KOPT-K1 (cell line): Measurements from ENCODE around the gene JAML.

Experiments used
- H3K27ac ChIP-seq: fragments of 200-600 bp; sonication (generic); 2 replicates; pipeline ENCODE4 v1.5.1; 2016; ENCODE audit warnings: antibody characterized with exemption, mild to moderate bottlenecking, low read depth, low read length; ENCODE audit not compliant: poor library complexity, severe bottlenecking
- H3K36me3 ChIP-seq: fragments of 200-600 bp; sonication (generic); 2 replicates; pipeline ENCODE4 v1.5.1; 2017; ENCODE audit warnings: antibody characterized with exemption, mild to moderate bottlenecking, low read length, moderate library complexity; ENCODE audit not compliant: insufficient read depth
- H3K9me3 ChIP-seq: fragments of 200-600 bp; sonication (generic); 2 replicates; pipeline ENCODE4 v1.5.1; 2017; ENCODE audit warnings: antibody characterized with exemption, low read length, mild to moderate bottlenecking; ENCODE audit not compliant: insufficient read depth, poor library complexity, severe bottlenecking

Gene JAML

DNA sequence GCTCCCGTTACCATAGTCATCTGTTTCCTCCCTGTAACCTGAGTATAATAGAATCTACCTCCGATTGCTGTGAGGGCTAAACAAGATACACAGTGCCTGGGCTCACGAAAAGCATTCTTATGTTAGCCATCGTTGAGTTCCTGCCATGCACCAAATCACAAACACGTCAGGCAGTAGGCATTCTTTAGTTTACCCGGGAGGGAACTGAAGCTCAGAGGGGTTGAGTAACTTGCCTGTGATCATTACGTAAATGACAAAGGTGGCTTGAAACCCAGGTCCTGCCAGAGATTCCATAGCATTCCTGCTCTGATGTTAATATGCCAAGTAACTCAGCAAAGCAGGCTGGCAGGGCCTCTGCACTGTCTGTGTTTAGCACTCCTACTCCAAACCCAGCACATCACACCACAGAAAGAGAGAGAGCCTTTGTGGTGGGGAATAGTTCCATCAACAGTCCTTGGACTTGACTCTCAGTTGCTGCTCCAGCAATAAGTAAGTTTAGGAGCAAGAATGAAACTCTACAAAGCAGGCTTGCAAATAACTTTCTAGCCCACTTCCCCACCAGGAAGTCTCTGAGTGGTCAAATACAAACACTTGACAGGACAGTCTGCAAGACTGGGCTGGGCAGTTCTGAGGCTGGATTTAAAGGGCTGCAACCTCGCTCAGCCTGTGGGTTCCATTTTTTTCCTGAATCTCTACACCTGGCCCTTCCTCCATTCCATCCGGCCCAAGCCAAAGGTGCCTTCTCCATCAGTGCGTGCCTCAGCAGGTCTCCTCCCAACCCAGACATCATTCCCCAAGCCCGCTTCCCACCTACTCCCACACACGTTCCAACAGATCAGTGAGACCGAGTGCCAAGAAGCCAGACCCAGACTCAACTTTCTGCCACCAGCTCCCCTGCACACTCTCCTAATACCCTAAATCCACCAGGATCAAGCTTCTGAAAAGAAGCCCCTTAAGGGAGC lies 49.5 kb downstream of the JAML start:
- Histone ChIP-seq H3K9me3 (no peaks in the 10 kb centered on the region), H3K36me3 (no peaks in the 10 kb centered on the region), H3K27ac (no peak overlapping the region)

DNA sequence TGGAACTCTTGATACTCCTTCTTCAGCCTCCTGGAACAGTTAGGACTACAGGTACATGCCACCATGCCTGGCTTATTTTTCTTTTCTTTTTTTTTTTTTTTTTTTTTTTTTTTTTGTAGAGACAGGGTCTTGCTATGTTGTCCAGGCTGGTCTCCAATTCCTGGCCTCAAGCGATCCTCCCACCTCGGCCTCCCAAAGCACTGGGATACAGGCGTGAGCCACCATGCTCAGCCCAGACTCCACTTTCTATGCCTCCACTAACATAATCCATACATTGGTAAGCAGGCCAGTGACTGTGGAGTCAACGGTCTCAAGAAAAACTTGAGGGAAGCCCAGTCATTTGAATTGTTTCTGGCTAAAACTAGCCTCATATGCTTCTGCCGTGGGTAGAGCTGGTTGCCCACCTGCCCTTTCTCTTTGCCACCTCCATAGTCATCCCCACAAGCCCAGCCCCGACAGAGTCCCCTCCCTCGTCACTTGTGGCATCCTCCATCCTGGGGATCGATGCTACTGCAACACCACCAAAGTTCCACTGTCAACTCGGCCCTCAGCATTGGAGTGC lies 50.7 kb downstream of the JAML start:
- H3K9me3 ChIP-seq, result no peaks in the 10 kb centered on the region
- no peak overlapping the region for H3K27ac ChIP-seq
- no peaks in the 10 kb centered on the region for H3K36me3 ChIP-seq

DNA sequence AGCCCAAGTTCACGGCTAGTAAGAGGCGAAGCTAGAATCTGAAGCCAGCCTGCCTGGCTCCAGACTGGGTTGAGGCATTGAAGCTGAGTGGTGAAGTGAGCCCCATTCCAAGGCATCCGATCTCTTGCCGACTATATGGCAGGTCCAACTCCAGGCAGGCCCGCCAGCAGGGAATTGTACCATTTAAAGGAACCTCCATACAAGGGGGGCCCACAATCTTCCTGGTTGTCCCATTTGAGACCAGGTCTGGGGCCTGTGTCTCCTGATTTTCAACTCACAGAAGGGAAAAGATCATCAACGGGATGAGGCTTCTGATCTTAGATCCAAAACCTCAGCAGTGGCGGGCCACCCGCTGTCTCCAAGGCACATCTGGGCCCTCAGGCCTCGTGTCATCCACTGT lies 52.5 kb downstream of the JAML start:
- H3K36me3 ChIP-seq, result no peaks in the 10 kb centered on the region
- H3K9me3 ChIP-seq, result no peaks in the 10 kb centered on the region
- no peak overlapping the region for H3K27ac ChIP-seq

DNA sequence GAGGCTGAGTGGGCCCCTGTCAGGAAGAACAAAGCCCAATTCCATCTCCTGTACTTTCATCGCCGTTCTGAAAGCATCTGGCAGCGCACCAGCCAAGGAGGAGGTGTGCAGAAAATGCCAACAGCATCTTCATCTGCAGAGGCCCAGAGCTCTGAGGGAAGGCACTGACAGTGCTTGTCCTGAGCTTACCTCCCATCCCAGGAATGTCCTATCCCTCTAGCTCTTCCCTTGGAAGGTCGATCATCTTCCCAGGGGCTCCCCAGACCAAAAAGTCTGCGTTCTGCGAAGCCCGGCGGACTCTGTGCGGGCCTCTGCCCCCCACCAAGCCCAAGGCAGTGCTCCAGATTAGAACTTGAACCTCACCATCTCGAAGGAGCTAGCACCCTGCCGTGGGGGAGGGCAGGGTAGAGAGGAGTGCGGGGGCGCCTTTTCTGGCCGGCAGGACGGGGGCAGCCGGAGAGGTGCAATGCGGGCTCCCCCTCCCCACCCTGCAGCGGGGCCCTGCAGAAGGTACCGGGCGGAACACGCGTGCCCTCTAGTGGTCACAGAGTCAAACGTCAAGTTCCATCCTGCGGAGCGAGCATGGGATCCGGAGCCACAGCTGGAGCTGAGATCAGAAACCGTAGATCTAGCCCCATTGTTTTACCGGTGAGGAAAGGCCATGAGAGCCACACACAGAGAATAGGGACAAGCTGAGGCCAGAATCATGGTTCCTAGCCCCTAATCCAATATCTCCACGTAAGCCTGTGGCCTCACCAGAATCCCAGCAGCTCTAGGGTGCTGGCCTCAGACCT lies 53.3 kb downstream of the JAML start:
- Histone ChIP-seq H3K36me3 (no peaks in the 10 kb centered on the region), H3K9me3 (no peaks in the 10 kb centered on the region), H3K27ac (no peak overlapping the region)

DNA sequence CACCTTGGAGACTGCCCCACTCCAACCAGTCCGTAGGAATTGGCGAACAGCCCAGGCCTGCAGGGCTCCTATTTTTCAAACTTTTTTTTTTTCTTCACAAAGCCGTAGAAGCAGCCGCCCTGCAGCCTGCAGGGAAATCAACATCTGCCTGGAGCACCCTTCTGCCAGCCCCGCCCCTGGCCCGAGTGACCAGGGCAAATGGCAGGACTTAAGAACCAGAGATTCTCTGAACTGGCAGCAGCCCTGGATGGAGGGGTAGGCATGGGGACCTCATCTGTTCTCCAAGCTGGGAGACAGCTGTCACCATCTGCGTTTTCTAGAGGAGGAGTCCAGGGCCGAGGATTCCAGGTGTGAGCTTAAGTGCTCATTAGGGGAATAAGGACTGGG lies 53.9 kb downstream of the JAML start:
- H3K9me3 ChIP-seq, result no peaks in the 10 kb centered on the region
- H3K27ac ChIP-seq, result no peak overlapping the region
- H3K36me3 ChIP-seq, result no peaks in the 10 kb centered on the region

DNA sequence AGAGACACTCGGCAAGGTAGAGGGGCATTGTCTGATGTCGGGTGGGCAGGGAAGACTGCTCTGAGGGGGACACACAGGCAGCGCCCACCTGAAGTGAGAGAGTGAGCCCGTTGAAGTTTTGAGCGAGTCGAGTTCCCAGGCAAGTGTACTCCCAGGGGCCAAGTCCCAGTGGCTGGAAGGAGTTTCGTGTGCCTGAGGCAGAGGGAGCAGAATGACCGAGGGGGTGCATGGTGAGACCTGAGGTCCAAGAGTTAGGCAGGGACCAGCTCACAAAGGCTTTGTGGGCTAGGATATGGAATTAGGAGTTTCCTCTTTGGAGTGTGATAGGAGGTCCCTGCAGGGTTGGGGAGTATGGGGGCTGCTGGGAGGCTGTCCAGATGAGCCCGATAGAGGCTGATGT lies 54.6 kb downstream of the JAML start:
- no peaks in the 10 kb centered on the region for H3K36me3 ChIP-seq
- no peaks in the 10 kb centered on the region for H3K9me3 ChIP-seq
- no peak overlapping the region for H3K27ac ChIP-seq

DNA sequence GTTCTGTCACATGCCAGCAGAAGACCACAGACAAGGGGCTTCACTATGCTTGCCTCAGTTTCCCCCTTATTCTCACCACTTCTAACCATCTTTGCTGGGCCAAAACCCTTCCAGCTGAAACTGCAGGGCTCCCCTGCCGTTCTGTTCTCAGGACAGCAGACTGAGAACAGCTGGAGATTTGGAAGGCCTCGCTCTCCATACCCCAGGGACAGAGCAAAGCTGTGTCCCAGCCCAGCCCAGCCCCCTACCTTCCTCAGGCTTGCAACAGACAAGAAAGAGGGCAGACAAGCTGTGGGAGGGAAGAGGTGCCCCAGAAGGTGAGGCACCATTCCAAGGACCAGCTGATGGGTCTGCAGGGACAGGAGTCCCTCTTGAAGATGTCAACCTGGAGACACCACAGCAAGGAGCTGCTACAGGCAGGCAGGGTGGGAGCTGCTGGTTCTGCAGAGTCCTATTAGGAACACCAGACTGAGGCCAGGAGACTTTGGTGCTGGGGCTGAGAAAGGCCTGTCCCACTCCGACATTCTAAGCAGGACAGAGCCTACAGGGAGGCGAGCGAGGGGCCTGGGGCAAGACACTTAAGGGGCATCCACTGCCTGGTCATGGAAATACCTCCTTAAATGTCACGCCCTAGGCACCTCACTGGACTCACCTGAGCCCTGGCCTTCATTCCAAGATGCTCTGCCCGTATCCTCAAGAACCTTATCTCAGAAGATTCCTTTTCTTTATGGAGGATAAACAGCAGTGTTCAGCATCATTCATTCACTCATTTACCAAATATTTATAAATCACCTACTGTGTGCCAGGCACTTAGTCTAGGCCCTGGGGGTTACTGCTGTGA lies 55.3 kb downstream of the JAML start:
- no peaks in the 10 kb centered on the region for H3K36me3 ChIP-seq
- no peaks in the 10 kb centered on the region for H3K9me3 ChIP-seq
- no peak overlapping the region for H3K27ac ChIP-seq

DNA sequence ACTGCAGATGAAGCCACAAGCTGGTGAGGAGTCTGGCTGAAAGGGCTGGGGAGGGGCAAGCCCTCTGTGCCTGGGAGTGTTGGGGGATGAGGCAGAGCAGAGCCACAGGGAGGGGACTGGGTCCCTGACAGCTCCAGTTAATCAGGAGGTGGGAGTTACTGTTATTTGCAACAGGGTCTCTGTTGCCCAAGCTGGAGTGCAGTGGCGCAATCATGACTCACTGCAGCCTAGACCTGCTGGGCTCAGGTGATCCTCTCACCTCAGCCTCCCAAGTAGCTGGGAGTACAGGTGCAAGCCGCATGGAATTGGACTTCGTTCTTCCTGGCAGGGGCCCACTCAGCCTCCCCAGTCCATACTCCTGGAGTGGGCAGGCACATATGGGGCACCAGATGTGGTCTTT lies 56.1 kb downstream of the JAML start:
- H3K9me3 ChIP-seq, result no peaks in the 10 kb centered on the region
- no peak overlapping the region for H3K27ac ChIP-seq
- no peaks in the 10 kb centered on the region for H3K36me3 ChIP-seq

DNA sequence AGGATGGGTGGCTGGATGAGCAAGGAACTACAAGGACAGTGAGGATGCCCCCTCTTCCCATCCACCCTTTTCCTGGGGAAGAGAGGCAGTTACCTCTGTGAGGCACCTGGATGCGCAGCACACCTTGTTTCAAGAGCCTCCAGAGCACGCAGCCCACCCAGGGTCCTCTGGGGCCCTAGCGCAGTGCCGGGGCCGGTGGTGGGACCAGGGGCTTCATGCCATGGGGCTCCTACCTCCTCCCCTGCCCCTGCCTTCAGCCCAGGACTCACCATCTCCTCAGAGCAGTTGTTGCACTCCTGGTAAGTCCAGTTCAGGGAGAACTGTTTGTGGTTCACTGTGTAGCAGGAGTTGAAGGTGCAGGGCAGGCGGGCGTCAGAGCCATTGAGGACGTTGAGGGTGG lies 56.5 kb downstream of the JAML start:
- Histone ChIP-seq H3K27ac (no peak overlapping the region), H3K36me3 (no peaks in the 10 kb centered on the region), H3K9me3 (no peaks in the 10 kb centered on the region)

DNA sequence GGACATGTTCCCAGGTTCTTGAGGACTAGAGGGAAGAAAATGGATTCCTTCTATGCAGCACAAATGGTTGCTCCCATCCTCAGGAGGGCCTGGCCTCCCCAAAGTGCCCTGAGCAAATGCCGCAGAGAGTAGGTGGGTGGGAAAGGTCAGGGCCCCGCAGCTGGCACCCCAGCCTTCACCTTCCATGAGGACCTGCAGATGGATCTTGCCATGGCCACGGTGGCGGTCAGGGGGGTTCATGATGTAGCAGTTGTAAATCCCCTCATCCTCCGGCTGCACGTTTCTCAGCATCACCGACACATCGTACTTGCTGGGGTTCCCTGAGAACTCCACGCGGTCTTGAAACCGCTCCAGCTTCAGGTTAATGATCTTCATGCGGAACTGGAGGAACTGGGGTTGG lies 56.9 kb downstream of the JAML start:
- Histone ChIP-seq H3K27ac (no peak overlapping the region), H3K9me3 (no peaks in the 10 kb centered on the region), H3K36me3 (no peaks in the 10 kb centered on the region)

DNA sequence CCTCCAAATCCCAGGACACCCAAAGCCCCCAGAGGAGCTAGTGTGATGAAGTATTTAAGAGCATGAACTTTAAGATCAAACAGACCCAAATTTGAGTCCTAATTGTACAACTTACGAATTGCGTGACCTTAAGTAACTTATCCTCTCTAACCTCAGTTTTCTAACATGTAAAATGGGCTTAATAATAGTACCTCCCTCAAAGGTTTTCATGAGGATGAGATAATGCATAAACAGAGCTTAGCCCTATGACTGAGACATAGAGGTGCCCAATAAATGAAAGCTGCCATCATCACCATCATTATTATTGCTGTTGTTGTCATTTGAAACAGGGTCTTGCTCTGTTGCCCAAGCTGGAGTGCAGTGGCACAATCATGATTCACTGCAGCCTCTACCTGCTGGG lies 57.6 kb downstream of the JAML start:
- Histone ChIP-seq H3K9me3 (no peaks in the 10 kb centered on the region), H3K27ac (no peak overlapping the region), H3K36me3 (no peaks in the 10 kb centered on the region)

DNA sequence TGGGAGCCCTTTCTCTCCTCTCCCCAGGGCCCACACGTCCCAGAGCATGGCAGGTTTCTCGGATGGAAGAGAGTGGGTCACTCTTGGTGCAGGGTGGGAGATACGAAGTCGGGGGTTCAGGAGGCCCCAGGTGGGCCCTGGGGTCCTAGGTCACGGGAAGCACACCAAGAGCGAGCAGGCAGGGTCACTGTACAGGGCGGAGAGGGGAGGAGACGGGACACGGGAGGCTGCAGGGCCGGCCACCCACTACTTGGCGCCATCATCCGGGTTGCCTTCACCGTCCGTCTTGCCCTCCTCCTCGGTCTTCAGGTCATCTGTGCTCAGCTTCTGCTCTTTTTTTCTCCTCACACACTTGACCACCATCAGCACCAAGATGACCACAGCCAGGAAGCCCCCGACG lies 58.2 kb downstream of the JAML start:
- Histone ChIP-seq H3K27ac (no peak overlapping the region), H3K9me3 (no peaks in the 10 kb centered on the region), H3K36me3 (no peaks in the 10 kb centered on the region)

DNA sequence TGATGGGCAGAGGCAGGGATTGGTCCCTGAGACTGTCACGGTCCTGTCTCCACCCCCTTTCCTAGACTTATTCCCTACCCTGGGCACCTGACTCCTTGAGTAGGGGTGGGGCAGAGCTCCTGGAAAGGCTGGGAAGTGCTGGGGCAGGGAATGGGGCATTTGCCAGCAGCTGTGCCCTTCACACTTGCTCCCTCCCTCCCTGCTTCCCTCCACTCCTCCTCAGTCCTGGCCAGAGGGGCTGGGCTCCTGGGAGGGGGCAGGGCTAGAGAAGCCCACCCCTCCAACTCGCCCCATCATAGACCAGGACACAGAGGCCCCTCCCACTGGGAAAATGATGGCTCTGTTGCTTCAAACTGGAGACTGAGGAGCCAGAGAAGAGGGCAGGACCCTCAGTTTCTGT lies 59.9 kb downstream of the JAML start:
- H3K9me3 ChIP-seq, result no peaks in the 10 kb centered on the region
- H3K36me3 ChIP-seq, result no peaks in the 10 kb centered on the region
- H3K27ac ChIP-seq, result no peak overlapping the region

DNA sequence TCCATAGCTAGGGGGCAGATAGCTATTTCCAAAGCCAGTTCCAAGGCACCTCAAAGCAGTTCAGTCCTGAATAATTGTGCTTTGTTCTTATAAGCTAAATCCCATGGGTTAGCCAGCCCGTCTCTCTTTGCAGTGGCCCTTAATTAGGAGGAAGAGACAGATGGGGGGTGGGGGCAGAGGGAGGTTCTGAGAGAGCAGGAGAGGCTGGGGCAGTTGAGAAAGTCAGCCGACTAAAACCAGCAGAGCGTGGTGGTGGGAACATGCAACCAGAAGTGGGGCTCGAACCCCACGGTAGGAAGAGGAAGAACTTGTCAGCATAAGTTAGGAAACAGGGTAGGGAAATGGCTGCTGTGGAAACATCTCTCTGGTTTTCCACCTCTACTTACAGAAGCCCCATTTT lies 61.3 kb downstream of the JAML start:
- no peaks in the 10 kb centered on the region for H3K36me3 ChIP-seq
- no peaks in the 10 kb centered on the region for H3K9me3 ChIP-seq
- H3K27ac ChIP-seq, result no peak overlapping the region

DNA sequence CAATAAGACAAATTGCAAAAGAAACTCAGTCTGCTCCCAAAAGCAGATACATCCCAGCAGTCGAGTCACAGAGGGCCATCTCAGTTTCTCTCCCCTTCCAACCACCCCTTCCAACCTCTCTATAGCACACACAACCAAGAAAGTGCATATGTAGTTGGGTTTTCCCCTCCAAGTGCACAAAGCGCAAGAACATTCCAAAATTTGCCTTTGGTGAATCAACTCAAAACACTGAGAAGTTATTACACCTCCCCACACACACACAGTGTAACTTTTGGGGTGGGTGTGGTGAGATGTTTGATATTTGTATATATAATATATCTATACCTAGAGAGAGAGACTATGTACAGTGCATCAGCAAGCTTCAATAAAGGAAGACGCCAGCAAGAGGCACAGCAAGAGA lies 62.0 kb downstream of the JAML start:
- H3K36me3 ChIP-seq, result no peaks in the 10 kb centered on the region
- H3K9me3 ChIP-seq, result no peaks in the 10 kb centered on the region
- H3K27ac ChIP-seq, result no peak overlapping the region
